Left forelimb (tissue), 1 donor: ENCODE results near the gene MAN1A1.

Experiments used
- DNase-seq: peaks from one replicate; pipeline ENCODE4 v3.0.0-alpha.2; 2018; ENCODE audit warnings: low spot score

The MAN1A1 gene

GRCh38 chr6:119270545-119270944 is 79.0 kb downstream of the MAN1A1 start:
- DNase-seq, result no peak

- DNase-seq, result no peak
Measured at GRCh38 chr6:119269266-119270103, 80.1 kb downstream of the MAN1A1 start.

- DNase-seq, result no peak
Measured at GRCh38 chr6:119267126-119267905, 82.2 kb downstream of the MAN1A1 start.

DNA sequence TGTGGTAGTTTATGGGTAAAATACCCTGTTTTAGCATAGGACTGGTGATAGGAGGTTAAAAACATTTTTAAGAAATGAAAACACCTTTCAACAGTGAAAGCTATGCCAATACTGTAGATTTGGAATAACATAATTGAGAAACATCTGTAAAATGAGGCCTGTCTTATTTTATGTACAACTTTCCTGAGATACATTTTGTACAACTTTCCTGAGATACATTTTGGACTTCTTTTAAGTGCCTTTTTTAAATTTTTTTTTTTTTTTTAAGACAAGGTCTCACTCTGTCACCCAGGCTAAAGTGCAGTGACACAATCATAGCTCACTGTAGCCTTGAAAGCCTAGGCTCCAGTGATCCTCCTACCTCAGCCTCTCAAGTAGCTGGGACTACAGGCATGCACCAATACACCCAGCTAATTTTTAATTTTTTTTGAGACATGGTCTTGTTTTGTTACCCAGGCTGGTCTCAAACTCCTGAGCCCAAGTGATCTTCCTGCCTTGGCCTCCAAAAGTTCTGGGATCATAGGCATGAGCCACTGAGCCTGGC is 84.6 kb downstream of the MAN1A1 start:
- DNase-seq, result no peak

GRCh38 chr6:119262612-119263011 is 86.9 kb downstream of the MAN1A1 start:
- no peak for DNase-seq

- no peak for DNase-seq
Measured at GRCh38 chr6:119261944-119262284, 87.6 kb downstream of the MAN1A1 start.

DNA sequence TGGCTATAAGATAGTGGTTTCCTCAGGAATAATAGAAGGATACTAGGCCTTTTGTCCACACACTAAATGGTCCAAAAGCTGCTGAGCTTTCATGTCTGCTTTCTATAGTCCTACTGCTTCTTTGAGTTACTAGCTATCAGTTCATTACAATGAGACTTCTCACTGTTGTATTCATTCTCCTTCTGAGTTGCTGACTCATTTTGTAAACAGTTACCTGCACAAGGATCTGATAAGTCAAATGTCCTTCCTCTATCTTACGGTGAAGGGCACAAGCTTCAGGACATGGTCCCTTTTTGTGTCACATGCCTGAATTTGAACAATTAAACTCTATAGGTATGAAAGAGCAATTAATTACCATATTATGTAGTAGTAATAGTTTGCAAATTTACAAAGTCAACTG is 90.5 kb downstream of the MAN1A1 start:
- no peak for DNase-seq

GRCh38 chr6:119257726-119258125 is 91.8 kb downstream of the MAN1A1 start:
- no peak for DNase-seq

DNA sequence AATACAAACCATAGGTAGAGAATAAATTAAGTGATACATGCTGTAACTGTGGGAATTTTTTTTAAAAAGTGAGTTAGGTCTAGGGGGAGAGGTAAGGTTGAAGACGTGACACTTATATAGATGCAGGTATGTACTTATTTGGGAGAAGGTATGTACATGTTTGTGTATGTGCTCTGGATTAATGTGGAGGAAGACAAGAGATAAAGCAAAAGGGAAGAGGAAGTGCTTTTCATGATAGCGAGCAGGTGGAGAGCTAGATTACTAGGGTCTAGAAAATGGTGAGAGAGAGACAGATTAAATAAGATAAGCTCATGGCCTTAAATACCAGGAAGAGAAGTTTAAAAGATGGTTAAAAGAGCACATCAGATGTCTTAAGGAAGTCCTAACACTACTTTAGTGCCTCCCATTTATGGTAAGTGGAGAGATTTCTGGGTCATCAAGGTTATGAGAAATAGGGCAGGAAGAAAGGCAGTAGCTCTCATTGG is 92.5 kb downstream of the MAN1A1 start:
- DNase-seq, result no peak

- DNase-seq, result no peak
Measured at GRCh38 chr6:119256392-119256791, 93.2 kb downstream of the MAN1A1 start.

DNA sequence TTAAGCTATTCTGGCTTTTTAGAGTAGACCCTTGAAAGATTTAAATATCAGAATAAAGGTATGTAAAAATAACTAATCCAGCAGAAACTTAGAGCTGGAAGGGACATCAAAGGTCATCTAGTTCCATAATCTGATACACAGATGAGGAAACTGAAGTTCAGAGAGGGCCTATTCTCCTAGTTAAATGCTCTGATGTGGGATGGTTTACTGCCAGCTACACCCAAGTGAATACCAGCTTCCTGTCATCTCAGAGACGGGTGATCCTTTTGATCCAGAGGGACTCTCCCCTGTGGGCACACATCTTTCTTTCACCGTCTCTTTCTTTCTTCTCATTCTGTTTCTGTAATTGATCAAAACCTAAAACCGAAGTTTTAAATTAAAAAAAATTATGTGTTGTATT is 94.1 kb downstream of the MAN1A1 start:
- no peak for DNase-seq

- no peak for DNase-seq
Measured at GRCh38 chr6:119250036-119250435, 99.5 kb downstream of the MAN1A1 start.

DNA sequence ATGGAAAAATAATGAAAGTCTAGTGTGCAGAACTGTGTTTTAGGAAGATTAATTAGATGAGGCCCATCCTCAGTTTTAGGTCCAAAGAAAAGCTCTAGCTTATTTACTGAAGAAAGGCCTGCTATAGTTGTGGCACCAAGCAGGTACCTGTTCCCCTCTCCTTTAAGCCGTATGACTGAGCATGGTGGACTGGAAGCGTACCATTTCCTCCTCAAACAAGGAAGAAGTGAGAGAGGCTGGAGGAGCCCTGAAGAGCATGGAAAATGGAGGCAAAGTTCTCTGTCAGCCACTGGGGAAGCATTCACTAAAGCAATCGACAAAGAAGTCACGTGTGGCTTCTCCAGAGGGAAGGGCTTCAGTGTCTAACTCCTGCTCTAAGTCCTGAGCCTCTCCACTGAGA is 100.2 kb downstream of the MAN1A1 start:
- DNase-seq, result no peak

DNA sequence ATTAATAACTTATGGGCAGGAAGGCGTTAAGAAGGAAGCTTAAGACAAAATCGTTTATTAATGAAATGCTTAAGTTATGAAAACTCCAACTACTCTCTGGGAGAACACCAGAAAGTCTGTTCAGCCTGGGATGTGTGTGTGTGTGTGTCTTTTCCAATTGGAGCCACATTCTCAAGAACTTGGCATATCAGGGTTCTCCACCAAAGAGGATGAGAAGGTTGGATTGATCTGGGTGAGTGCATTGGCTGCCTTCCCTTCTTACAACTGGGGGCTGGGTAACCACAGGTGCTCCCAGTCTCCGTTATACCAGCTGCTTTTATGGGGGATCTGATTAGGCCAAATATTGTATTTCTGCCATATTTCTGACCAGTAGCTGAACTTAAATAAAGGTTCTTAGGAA is 102.1 kb downstream of the MAN1A1 start:
- DNase-seq, result no peak

- no peak for DNase-seq
Measured at GRCh38 chr6:119243657-119244056, 105.9 kb downstream of the MAN1A1 start.

DNA sequence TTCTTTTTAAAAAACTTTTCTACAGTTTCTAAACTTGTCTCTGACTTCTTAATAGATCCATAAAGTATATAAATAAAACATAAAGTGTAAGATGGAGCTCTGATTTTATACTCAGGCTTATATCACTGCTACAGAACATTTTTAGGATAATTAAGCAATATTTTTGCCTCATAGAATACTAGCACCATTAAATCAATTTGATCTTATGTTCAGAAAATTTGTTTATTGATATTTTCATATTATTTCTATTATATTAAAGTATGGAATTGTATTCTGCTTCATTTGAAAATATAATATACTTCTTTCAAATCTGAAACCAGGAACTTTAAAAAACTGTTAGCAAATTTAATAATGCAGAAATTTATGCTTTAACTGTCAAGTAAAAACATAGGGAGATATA is 106.5 kb downstream of the MAN1A1 start:
- no peak for DNase-seq

DNA sequence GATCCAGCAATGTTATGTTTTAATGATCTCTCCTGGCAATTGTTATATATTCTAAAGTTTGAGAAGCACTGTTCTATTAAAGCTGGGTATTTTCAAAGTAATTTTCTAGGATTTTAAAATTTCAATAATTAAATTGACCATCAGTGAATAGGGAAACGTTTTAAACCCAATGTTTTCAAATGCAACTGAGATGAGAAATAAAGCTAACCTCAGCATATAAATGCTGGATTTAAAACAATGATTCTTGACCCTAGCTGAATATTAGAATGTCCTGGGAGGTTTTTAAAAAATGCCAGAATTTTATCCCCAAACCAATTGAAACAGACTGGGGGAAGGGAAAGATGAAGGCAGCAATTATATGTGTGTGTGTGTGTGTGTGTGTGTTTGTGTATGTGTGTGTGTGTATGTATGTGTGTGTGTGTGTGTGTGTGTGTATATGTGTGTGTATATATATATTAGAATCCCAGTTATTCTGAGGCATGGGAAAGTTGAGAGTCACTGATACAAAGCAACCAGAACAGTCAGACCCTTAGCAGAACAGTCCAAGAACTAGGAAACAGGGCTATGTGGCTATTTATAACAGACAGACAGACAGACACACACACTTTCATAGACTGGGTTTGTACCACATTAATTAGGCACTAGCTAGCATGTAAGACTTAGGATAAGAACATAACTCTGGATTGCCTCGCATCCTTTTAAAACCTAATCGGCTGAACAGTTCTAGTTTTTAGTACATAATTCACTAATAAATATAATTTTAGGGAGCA is 107.8 kb downstream of the MAN1A1 start:
- no peak for DNase-seq

- DNase-seq, result no peak
Measured at GRCh38 chr6:119241111-119241465, 108.5 kb downstream of the MAN1A1 start.

DNA sequence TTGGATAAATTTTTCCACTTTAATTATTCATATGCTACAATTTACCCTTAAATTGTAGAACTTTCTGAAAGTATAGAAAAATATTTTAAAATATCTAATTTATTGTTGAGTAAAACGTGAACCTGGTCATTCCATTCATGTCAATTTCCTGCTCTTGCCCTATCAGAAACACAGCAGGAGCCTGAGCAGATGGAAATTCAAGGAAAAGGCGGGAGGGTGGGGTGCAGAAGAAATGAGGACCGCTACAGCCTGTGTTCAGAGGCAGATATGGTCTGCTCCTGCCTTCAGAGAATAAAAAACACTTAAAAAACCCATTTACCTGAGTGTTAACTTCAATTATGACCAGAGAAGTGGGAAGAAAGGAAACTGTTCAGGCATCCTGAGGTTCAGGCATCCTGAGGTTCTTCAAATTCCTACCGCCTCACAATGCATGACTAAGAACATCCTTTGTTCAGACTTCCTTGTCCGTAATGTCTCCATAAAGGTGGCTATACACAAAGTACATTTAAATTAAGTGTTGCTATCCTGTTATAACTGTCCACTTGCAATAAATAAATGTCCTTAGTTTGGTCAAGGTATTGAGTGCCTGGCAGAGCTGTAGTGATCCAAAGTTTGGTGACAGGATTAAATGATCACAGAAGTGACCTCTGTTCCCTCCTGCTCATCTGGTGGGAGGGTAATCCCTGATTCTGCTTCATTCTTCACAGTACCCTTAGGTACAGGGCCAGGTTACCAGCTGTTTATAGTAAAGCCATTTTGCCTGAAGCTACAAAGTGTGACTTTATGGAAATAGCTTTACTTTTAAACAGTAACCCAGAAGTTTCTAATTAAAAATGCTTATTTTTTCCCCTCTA is 109.1 kb downstream of the MAN1A1 start:
- DNase-seq, result no peak

- no peak for DNase-seq
Measured at GRCh38 chr6:119237177-119237715, 112.3 kb downstream of the MAN1A1 start.

DNA sequence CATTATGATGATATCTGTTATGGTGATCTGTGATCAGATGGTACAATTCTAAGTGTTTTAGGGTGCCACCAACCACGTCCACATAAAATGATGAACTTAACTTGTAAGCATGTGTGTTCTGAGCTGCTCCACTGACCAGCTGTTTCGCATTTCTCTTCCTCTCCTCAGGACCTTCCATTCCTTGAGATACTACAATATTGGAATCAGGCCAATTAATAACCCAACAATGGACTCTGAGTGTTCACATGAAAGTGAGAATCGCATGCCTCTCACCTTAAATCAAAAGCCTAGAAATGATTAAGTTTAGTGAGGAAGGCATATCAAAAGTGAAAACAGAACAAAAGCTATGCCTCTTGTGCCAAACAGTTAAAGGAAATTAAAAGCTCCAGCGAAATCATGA is 114.6 kb downstream of the MAN1A1 start:
- DNase-seq, result no peak
